Activated naive CD4-positive, alpha-beta T cell treated with anti-CD3 and anti-CD28 coated beads, Interleukin-2, amount 50 U/mL, for 72 hours (primary cell): Measurements from ENCODE around the gene RHOU. TPM values are rescaled to one million over a fixed set of nuclear protein-coding genes. Genes with fewer than 3 reads are reported as not detected.
"Not testable (repeated sequence)": the region's sequence is repeated elsewhere in the genome, so short reads cannot be mapped to it uniquely, and the experiment has no call there.

ENCODE experiments used
- ATAC-seq, 2 donors: fragments of 150-1000 bp; cut with Tn5 transposase; 2 replicates each; pipeline ENCODE4 v1.10.0; 2021; ENCODE audit warnings: mild to moderate bottlenecking in 2 of 2, moderate library complexity in 2 of 2
- DNase-seq, 2 donors: peaks; one replicate each; pipeline ENCODE4 v3.0.0; 2021 to 2022; ENCODE audit warnings: low spot score in 2 of 2
- H3K27ac Mint-ChIP-seq, 2 donors: one replicate each; pipeline ENCODE4 v1.8.0; 2022; ENCODE audit warnings: mild to moderate bottlenecking in 2 of 2, mixed read lengths in 2 of 2
- H3K36me3 Mint-ChIP-seq, 2 donors: one replicate each; pipeline ENCODE4 v1.8.0; 2022; ENCODE audit warnings: mixed read lengths in 2 of 2
- H3K9me3 Mint-ChIP-seq, 2 donors: one replicate each; pipeline ENCODE4 v1.8.0; 2022; ENCODE audit warnings: mixed read lengths in 2 of 2
- total RNA-seq, 2 donors: library from RNA; stranded (reverse); gene quantifications; one replicate each; pipeline ENCODE4 v1.2.3, GENCODE V29; 2022

The RHOU gene
- total RNA-seq, 2 donors from 2014 or later = 1.1 to 4.3 TPM

DNA sequence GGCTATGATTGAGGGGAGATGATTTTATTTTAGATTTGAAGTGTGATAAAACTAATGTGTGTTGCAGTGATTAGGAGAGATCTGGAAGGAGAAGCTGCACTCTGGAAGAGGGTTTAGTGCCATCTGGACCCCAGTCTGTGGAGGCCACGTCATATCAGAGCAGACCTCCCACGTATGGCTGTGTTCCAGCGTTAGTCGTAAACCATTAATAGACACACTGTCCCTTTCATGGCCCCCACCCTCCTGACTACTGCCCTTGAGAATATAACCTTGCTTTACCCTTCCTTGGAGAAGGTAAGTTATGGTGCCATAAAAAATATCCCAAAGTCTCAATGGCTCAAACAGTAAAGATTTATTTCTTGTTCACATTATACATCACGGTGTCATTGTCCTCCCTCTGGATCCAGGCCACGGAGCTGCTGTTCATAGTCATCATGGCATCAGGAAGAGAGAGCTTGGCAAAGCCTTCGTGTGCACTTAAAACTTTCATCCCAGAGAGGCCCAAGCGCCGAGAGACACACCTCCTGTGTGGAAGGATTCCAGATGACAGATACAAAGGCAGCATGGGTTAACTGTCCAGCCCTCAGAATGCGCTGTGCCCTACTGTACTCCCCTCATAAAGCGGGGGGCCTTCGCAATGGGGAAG lies 33.2 kb downstream of the RHOU start:
- Mint-ChIP-seq H3K36me3 (no peaks in the 10 kb centered on the region), H3K27ac (no peak overlapping the region), H3K9me3 (no peaks in the 10 kb centered on the region)
- ATAC-seq (no peak), DNase-seq (no peak)

DNA sequence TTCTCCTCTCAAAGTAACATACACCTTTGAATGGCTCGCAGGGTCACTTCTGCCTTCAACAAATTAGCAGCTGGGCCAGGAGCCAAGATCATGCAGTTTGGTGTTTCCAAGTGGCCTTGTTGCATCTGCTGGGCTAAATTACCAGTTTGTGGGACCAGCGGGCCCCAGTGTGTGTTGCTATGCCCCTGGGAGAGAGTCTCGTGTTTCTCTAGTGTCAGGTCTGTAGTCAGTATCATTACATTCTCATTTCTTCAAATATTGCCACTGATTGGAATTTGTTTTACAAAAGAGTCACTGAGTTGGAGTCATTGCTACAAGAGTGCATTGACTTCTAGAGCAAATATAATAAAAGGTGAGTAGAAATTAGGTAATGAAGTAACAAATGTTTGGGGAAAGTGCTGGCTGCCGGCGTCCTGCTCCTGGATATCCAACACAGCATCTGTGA lies 35.5 kb downstream of the RHOU start:
- Mint-ChIP-seq H3K27ac (peak overlapping the region in 1 of 2 donors; percentile 62), H3K9me3 (no peaks in the 10 kb centered on the region), H3K36me3 (no peaks in the 10 kb centered on the region)
- DNase-seq (no peak), ATAC-seq (no peak)

DNA sequence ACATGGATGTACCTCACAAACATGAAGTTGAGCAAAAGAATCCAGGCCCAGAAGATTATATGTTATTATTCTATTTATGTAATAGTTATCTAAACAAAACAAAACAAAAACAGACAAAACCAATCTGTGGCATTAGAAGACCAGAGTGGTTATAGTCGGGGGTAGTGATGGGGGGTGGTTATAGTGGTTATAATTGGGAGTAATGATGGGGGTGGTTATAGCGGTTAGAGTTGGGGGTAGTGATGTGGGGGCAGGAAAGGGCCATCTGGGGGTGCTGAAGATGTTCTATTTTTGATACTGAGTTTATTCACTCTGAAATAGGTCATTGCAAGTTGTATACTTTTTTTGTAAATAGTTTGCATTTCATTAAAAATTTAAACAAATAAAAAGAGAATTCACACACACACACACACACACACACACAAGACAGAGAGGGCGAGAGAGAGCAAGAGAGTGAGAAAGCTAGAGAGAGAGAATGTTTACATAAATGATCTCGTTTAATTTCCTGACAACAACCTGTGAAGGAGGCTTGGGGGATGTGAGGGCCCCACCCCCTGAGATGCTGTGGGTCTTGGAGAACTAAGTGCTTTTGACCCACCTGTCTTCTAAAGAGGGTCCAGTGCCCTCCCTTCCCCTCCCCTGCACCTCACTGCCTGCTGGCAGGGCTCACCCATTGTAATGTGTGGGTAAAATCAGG lies 37.4 kb downstream of the RHOU start:
- no peaks in the 10 kb centered on the region for H3K9me3 Mint-ChIP-seq

DNA sequence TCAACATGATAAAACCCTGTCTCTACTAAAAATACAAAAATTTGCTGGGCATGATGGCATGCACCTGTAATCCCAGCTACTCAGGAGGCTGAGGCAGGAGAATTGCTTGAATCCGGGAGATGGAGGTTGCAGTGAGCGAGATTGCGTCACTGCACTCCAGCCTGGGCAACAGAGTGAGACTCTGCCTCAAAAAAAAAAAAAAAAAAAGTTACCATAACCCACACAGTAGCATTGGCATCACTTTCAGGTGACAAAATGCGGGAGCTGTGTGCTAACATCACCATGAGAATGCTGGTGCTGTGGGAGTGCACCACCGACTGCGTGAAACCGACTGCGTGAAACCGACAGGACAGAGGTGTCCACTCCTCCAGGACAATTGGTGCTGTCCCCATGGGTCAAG lies 40.7 kb downstream of the RHOU start:
- not testable (repeated sequence) for H3K36me3 Mint-ChIP-seq, H3K9me3 Mint-ChIP-seq, DNase-seq, ATAC-seq, H3K27ac Mint-ChIP-seq

More for the DNA sequence above, 37.4 kb downstream of the RHOU start:
- no peak for DNase-seq
- Mint-ChIP-seq H3K36me3 (no peaks in the 10 kb centered on the region), H3K27ac (no peak overlapping the region)
- no peak for ATAC-seq

DNA sequence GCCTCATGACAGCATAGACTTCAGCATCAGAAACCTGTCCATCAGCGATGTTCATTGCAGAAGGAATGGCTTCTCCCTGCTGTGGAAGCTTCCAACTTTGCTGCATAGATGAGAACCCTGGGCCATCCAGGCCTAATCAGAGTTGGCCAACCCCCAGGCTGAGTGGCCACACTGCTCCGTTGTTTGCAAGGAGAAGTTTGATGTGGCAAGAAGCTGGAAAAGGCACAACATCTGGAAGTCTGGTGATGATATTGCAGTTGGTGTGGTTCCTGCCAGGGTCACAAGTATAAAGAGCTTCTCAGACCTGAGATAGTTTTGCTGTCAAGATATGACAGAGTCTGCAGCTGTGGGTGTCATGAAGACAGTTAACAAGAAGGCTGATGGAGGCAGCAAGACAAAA lies 41.2 kb downstream of the RHOU start:
- ATAC-seq (no peak), DNase-seq (no peak)
- no peaks in the 10 kb centered on the region for H3K9me3 Mint-ChIP-seq
- no peak overlapping the region for H3K27ac Mint-ChIP-seq
- no peaks in the 10 kb centered on the region for H3K36me3 Mint-ChIP-seq

DNA sequence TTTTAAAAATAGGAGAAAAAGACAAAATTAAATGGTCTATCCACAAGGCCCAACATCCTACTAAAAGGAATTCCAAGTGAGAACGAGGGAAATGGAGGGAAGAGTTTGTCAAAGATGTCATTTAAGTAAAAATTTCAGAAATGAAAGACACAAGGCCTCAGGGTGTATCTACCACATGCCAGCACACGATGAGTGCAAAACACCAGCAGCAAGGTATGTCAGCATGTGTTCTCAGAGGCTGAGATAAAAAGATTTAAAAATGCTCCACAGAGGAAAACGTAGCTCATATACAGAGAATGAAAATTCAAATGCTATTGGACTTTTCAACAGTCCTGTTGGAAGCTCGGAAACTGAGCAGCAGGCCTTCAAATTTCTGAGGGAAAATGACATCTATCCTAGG lies 42.0 kb downstream of the RHOU start:
- H3K27ac Mint-ChIP-seq = no peak overlapping the region

DNA sequence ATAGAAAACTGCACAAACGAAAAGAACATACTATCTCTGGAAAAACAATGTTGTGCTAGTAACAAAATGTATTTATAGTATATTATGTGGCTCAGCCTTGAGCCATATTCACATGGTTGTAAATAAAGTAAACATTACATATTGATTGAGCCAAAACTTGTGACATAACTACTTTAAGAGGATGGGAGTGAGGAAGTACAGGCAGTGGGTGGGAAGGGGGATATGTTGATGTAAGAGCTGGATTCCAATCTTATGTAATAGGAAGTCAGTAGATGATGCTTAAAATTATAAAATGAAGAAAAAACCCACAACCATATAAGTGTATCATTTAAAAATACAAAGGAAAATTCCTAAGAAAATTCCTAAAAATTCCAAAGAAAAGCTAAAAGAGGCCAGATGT lies 42.7 kb downstream of the RHOU start:
- Mint-ChIP-seq H3K27ac (no peak overlapping the region), H3K36me3 (no peaks in the 10 kb centered on the region), H3K9me3 (no peaks in the 10 kb centered on the region)
- ATAC-seq = no peak
- no peak for DNase-seq

More for the DNA sequence above, 42.0 kb downstream of the RHOU start:
- H3K36me3 Mint-ChIP-seq = no peaks in the 10 kb centered on the region
- H3K9me3 Mint-ChIP-seq = no peaks in the 10 kb centered on the region
- no peak for ATAC-seq
- DNase-seq = no peak

DNA sequence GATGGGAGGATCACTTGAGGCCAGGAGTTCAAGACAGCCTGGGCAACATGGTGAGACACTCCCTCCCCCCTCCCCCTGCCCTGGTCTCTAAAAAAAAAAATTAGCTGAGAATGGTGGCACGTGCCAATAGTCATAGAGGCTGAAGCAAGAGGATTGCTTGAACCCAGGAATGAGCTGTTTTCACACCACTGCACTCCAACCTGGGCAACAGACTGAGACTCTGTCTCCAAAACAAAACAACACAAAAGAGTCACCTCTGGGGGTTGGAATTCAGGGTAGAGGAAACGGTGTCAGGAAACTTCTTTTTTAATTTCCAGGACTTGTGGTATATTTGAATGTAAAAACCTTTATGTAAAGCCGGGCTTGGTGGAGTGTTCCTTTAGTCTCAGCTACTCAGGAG lies 43.2 kb downstream of the RHOU start:
- no peak for DNase-seq
- no peak for ATAC-seq
- H3K36me3 Mint-ChIP-seq = no peaks in the 10 kb centered on the region
- H3K9me3 Mint-ChIP-seq = no peaks in the 10 kb centered on the region
- H3K27ac Mint-ChIP-seq = no peak overlapping the region

DNA sequence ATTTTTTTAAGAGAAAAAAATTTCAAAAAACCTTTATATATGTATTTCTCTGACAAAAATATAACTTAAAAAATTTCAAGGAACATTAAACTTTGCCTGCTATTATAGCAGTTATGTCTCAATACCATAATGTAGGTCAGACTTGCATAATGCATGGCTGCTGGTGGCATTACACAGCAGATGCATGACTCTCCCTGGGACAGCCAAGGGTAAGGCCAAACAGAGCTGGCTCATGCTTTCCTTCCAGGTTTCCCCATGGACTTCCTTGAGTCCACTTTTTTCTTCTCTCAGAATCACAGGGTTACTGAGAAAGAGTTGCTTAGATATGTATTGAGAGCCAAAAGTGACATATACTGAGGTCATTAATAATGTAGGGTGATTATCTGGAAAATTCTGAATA lies 43.7 kb downstream of the RHOU start:
- H3K36me3 Mint-ChIP-seq = no peaks in the 10 kb centered on the region
- DNase-seq = no peak
- no peak overlapping the region for H3K27ac Mint-ChIP-seq
- no peaks in the 10 kb centered on the region for H3K9me3 Mint-ChIP-seq
- ATAC-seq = no peak

DNA sequence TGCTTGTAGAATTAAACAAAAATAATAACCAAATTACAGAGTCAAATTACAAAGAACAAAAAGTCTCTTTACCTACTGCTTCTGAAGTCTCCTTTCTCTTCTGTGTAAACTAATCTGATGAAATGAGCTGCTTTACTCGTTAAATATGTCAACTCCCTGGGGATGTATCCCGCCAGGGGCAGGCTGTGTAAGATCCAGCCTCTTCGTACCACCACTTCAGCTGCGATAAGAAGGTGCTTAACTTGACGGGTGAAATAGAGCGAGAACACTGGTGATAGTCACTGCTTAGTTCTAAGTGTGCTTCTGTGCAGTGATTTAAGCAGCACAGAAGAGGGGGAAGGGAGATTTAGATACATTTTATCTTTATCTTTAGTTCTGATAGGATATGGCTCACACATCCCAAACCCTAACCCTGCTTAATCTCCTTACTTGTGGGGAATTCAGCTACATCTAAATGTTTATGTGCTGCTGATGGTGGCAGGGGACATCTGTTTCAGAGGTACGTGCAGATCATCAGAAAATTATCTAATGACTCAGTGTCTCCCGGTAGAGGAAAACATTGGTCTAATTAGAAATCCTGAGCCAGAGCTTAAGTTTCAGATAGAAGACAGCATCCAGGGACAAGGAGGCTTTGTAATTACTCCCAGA lies 46.0 kb downstream of the RHOU start:
- H3K36me3 Mint-ChIP-seq = no peaks in the 10 kb centered on the region
- no peak for DNase-seq
- ATAC-seq = no peak
- no peaks in the 10 kb centered on the region for H3K9me3 Mint-ChIP-seq
- no peak overlapping the region for H3K27ac Mint-ChIP-seq

DNA sequence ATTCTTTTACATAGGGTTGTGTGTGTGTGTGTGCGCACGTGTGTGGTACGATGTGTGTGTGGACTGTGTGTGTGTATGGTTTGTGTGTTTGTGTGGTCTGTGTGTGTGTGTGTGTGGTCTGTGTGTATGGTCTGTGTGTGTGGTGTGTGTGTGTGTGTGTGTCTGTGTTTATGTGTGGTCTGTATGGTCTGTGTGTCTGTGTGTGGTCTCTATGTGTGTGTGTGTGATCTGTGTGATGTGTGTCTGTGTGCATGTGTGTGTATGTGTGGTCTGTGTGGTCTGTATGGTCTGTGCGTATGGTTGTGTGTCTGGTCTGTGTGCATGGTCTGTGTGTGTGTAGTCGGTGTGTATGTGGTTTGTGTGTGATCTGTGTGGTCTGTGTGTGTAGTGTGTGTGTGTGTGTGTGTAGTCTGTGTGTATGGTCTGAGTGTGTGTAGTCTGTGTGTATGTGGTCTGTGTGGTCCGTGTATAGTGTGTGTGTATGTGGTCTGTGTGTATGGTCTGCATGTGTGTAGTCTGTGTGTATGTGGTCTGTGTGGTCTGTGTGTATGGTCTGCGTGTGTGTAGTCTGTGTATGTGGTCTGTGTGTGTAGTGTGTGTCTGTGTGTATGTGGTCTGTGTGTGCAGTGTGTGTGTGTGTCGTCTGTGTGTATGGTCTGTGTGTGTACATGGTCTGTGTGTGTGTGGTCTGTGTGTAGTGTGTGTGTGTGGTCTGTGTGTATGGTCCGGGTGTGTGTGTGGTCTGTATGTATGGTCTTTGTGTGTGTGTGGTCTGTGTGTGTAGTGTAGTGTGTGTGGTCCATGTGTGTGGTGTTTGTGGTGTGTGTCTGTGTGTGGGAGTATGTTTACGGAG lies 46.8 kb downstream of the RHOU start:
- DNase-seq (no peak), ATAC-seq (peak in 1 of 2 donors; percentile 29)
- Mint-ChIP-seq H3K27ac (no peak overlapping the region), H3K36me3 (no peaks in the 10 kb centered on the region), H3K9me3 (no peaks in the 10 kb centered on the region)

DNA sequence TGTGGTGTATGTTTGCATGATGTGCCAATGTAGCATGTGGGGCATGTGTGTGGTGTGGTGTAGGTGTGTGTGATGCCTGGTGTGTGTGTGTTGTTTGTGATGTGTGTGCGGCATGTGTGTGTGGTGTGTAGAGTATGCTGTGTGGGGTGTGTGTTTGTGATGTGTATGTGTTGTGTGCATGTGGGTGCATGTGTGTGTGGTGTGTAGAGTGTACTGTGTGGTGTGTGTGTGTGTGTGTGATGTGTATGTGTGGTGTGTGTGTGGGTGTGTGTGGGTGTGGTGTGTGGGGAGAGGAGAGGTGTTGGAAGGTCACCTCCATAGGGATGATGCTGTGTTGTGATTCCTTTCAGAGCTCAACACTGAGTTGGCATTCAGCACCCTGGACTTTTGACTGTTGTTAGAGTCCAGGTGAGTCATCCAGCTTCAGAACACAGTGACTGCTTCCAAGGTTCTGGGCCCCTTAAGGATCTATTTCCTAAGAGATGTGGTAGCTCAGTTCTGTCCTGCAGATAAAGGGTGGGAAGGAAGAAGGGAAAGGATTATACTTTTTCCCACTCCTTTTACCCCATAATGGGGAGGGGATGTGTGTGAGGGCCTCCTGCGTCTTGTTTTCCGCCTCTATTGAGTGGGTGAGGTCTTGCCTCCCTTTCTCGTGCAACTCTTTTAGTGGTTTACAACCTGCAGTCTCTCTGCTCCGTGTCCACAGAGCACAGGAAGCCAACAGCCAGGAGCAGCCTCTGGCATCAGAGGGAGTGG lies 47.6 kb downstream of the RHOU start:
- Mint-ChIP-seq H3K27ac (no peak overlapping the region), H3K36me3 (peaks cover 0 to under 1% of the 10 kb centered on the region in 2 donors), H3K9me3 (peaks cover 0 to 1% of the 10 kb centered on the region in 2 donors)
- ATAC-seq = peak in 1 of 2 donors; percentile 29
- DNase-seq = no peak

DNA sequence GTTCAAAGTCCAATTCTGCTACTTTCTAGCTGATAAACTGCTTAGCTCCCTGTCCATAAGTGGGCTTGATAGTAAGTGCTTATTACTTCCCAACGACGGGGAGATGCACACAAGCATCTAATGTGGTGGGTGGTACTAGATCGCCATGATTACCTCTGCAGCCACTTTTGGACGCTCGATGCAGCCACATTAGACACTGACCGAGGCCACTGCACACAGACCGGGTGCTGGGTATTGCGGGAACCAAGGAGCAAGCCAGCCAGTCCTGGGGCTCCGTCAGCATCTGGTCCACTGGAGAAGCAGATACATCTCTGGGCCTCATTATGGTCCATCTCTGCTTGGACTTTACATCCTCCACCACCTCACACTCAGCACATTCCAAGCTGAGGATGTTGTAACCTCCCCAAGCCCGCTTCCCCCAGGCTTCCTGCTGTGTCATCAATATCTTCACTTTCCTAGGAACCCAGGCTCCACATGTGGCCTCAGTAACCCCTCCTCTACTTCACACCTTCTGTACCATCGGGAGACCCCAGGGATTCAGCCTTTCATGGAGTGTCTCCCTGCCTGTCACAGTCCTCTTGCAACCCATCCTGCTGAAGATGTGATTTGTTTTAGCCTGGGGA lies 48.2 kb downstream of the RHOU start:
- no peak for ATAC-seq
- DNase-seq = no peak
- Mint-ChIP-seq H3K9me3 (peaks cover 0 to 8% of the 10 kb centered on the region in 2 donors), H3K27ac (no peak overlapping the region), H3K36me3 (peaks cover 1 to 5% of the 10 kb centered on the region in 2 donors)

DNA sequence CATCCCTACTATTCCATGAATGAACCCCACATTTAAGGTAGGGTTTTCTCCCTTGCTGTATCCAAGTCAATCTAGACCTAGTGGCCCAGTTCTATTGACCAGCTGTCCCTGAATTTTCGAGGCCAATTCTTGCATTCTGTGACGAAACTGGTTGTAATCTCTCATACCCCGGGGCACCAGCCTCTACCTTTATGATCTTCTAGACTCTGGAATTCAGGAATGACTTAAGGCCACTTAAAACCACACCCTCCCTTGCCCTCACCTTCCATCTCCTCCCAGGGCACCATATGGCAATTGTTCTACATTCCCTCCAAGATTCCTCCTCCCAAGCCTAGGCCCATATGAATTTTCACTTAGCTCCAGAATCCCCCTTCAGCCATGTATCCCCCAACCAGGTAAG lies 48.9 kb downstream of the RHOU start:
- DNase-seq = no peak
- H3K36me3 Mint-ChIP-seq = peaks cover 5% of the 10 kb centered on the region in 2 donors
- peaks cover 0 to 12% of the 10 kb centered on the region in 2 donors for H3K9me3 Mint-ChIP-seq
- no peak for ATAC-seq
- H3K27ac Mint-ChIP-seq = no peak overlapping the region

DNA sequence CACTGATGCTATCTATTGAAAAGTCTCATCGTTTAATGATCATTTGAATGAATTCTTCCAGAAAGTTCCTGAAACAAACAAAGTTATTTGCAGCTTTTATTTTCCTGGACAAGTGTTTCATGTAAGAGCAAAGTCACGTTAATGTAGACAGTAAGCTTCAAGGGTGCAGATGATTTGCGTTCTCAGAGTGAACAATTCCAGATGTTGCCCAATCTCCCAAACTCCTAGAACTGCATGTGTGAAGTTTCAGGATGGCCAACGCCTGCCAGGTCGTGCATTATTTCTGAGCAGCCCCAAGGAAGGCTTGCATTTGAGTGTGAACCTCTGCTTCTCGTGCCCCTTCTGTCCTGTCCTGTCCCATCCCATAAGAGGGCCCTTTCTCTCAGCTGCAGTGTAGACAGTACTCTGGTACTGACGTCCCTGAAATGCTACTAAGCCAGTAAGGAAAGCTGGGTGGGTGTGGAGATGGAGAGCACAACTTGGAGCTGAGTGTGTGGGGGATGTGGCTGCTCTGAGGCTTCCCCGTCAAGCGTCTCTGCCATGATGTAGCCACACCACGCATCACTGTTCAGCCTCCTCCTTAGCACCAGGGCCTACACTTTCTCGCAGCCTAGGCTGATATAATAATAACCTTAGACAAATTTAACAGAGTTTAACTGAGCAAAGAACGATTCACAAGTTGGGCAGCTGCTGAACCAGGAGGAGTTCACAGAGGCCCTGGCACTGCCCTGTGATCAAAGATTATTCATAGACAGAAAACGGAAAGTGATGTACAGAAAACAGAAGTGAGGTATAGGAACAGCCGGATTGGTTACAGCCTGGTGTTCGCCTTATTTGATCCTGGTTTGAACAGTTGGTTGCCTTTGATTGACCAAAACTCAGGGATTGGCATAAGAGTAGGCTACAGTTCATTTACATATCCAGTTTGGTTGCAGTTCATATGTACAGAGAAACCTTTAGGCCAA lies 50.4 kb downstream of the RHOU start:
- peaks cover 5 to 6% of the 10 kb centered on the region in 2 donors for H3K36me3 Mint-ChIP-seq
- peak in 1 of 2 donors; percentile 48 for ATAC-seq
- H3K27ac Mint-ChIP-seq = no peak overlapping the region
- no peak for DNase-seq
- peaks cover 0 to 12% of the 10 kb centered on the region in 2 donors for H3K9me3 Mint-ChIP-seq
